C4-2B (cell line): ENCODE measurements around the gene PIAS4.

Source experiments
- H3K27ac ChIP-seq: fragments of 450-650 bp; 2 replicates; pipeline ENCODE4 v1.5.1; 2017
- ZFX ChIP-seq: fragments of 450-650 bp; IDR thresholded peaks from 2 replicates; pipeline ENCODE4 v1.6.1; 2017
- TF ChIP-seq, protein P1 (sequence below): fragments of 450-650 bp; conservative IDR thresholded peaks from 2 replicates; pipeline ENCODE4 v1.5.1; 2017; ENCODE audit warnings: mild to moderate bottlenecking

The PIAS4 gene

GRCh38 chr19:4053423-4054324, 46.1 kb downstream of the PIAS4 start:
- H3K27ac ChIP-seq: no peak overlapping the region

GRCh38 chr19:4054441-4055208, 47.1 kb downstream of the PIAS4 start:
- no peak for TF ChIP-seq ZFX
- TF ChIP-seq, protein P1, sequence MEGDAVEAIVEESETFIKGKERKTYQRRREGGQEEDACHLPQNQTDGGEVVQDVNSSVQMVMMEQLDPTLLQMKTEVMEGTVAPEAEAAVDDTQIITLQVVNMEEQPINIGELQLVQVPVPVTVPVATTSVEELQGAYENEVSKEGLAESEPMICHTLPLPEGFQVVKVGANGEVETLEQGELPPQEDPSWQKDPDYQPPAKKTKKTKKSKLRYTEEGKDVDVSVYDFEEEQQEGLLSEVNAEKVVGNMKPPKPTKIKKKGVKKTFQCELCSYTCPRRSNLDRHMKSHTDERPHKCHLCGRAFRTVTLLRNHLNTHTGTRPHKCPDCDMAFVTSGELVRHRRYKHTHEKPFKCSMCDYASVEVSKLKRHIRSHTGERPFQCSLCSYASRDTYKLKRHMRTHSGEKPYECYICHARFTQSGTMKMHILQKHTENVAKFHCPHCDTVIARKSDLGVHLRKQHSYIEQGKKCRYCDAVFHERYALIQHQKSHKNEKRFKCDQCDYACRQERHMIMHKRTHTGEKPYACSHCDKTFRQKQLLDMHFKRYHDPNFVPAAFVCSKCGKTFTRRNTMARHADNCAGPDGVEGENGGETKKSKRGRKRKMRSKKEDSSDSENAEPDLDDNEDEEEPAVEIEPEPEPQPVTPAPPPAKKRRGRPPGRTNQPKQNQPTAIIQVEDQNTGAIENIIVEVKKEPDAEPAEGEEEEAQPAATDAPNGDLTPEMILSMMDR: no peak
- no peak overlapping the region for H3K27ac ChIP-seq

More at GRCh38 chr19:4053423-4054324, 46.1 kb downstream of the PIAS4 start:
- TF ChIP-seq, protein P1: no peak
- TF ChIP-seq ZFX: no peak

DNA sequence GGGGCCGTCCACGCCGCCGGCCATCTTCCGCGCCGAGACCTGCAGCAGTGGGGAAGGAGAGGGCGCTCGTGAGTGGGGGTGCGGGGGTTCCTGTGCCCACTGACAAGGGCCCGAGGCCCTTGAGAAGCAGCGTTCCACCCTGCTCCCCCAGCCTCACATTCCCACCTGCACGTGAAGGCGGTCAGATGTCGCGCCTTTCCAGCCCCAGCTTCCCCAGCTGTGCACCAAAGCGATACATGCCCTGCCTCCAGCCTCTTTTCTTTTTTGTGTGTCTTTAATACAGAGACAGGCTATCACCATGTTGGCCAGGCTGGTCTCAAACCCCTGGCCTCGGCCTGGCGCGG, 47.6 kb downstream of the PIAS4 start:
- TF ChIP-seq, protein P1: no peak
- TF ChIP-seq ZFX: no peak
- no peak overlapping the region for H3K27ac ChIP-seq

DNA sequence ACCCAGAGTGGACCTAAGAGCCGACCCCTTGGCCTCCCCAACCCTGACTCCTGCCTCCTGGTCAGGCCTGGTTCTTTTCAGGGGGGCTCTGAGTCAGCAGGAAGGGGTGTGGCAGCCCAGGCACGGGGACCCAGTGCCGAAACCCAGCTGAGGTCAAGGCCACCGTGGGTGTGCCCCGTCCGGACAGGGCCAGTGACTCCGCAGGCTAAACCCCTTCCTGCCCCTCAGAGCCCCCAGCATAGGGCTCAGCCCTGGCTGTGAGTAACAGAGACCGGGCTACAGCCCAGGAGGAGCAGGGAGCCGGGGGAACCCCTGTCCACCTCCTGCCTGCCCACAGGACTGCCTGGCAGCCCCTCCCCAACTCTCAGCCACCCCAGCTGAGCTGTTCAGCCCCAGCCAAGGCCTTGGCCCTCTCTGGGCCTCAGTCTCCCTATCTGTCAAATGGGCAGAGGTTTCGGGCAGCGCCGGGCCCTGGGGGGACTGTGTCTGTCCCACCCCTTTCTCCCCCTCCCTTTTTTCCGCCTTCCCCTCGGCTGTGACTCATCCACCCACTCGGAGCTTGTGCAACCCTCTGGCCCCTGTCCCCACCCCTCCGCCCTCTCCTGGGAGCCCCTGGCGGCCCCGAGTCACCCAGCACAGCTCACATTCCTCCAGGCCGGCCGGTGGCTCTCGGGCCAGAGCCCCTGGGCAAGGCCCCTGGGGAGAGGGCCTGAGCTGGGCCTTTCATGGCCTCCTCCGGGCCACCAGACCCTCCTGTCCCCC, 50.6 kb downstream of the PIAS4 start:
- H3K27ac ChIP-seq: no peak overlapping the region
- TF ChIP-seq, protein P1: no peak
- TF ChIP-seq ZFX: no peak

- TF ChIP-seq, protein P1: no peak
- TF ChIP-seq ZFX: no peak
- no peak overlapping the region for H3K27ac ChIP-seq
These were observed 51.3 kb downstream of the PIAS4 start for GRCh38 chr19:4058693-4059452.

- no peak overlapping the region for H3K27ac ChIP-seq
These were observed 51.9 kb downstream of the PIAS4 start for GRCh38 chr19:4059453-4059871.

More at GRCh38 chr19:4059453-4059871, 51.9 kb downstream of the PIAS4 start:
- TF ChIP-seq, protein P1: no peak
- no peak for TF ChIP-seq ZFX
